ENCODE data around the gene GNAO1. TPM values are rescaled to one million over a fixed set of nuclear protein-coding genes. Genes with fewer than 3 reads are reported as not detected.
A peak's percentile ranks its signal among the peaks of the same experiment; 100 is the strongest.

Gene GNAO1
- total RNA-seq, 1 donor from 2014 or later = 14.6 TPM

DNA sequence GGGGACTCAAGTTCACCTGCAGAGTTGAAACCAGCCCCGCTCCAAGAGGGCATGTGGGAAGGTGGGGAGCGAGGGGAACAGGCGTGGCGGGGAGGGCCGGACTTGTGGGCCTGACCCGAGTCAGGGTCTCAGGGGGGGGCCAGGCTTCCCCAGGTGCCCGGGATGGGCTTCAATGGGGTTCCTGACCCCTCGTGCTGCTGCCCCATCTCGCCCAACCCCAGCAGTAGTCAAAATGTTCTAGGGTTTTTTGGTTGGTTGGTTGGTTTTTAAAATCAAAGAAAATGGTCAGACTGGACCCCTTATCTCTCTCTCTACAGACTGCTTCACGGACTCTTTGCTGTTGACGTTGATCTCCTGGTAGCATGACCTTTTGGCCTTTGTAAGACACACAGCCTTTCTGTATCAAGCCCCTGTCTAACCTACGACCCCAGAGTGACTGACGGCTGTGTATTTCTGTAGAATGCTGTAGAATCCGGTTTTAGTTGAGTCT lies 164.5 kb downstream of the GNAO1 start:
- Mint-ChIP-seq H3K9me3 (ENCODE audit: low read depth) (no peaks in the 10 kb centered on the region), H3K4me3 (ENCODE audit: low read depth) (no peak overlapping the region), H3K27me3 (peaks cover 4% of the 10 kb centered on the region), H3K36me3 (ENCODE audit: insufficient read depth) (peaks cover 2% of the 10 kb centered on the region), H3K4me1 (ENCODE audit: low read depth) (peaks cover 12% of the 10 kb centered on the region), H3K27ac (peak overlapping the region; percentile 93)
- no peak for DNase-seq (ENCODE audit: low spot score, unreplicated experiment)
- TF ChIP-seq, protein P1, sequence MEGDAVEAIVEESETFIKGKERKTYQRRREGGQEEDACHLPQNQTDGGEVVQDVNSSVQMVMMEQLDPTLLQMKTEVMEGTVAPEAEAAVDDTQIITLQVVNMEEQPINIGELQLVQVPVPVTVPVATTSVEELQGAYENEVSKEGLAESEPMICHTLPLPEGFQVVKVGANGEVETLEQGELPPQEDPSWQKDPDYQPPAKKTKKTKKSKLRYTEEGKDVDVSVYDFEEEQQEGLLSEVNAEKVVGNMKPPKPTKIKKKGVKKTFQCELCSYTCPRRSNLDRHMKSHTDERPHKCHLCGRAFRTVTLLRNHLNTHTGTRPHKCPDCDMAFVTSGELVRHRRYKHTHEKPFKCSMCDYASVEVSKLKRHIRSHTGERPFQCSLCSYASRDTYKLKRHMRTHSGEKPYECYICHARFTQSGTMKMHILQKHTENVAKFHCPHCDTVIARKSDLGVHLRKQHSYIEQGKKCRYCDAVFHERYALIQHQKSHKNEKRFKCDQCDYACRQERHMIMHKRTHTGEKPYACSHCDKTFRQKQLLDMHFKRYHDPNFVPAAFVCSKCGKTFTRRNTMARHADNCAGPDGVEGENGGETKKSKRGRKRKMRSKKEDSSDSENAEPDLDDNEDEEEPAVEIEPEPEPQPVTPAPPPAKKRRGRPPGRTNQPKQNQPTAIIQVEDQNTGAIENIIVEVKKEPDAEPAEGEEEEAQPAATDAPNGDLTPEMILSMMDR (IDR thresholded peaks at IDR 0.05; ENCODE audit: unreplicated experiment) = no peak

DNA sequence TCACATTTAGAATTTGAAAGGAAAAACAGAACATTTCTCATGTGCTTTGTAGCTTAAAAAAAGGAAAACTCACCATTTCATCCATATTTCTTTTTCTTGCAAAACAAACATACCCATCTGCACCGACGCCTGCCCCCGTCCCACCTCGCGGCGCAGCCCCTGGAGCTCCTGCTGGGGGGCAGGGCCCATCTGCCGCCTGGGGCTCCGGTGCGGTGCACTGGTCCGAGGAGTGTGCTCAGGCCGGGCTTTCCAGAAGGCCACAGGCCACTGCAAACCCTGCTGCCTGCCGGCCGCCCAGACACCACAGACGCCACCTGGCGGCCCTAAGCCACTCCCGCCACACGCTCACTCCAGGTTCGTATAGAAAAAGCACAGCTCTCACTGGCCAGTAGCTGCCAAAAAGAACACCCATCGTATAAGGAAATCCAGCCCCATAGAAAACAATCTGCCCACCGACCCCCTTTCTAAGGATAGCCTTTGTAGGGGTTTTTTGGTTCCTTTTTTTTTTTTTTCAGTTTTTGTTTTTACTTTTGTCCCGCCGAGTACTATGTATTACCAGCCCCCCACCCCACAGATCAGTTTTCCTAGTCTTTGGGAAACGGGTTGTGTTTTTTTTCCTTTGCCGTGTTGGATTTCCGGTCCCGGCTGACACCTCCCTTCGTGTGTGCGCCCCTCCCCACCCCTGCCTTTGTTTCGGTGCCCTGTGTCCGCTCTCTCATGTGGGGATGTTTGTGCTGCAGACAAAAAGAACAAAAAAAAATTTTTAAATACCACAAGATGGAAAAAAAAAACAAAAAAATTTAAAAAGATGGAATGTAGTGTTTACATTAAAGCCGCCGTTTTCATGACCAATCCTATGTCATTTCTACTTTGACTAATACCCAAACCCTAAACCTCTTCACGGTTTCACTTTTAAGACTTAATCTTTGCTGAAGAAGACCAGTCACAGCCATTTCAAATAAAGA lies 165.3 kb downstream of the GNAO1 start:
- Mint-ChIP-seq H3K27ac (peak overlapping the region; percentile 93), H3K9me3 (ENCODE audit: low read depth) (no peaks in the 10 kb centered on the region), H3K4me3 (ENCODE audit: low read depth) (peak overlapping the region; percentile 70), H3K4me1 (ENCODE audit: low read depth) (peaks cover 12% of the 10 kb centered on the region), H3K36me3 (ENCODE audit: insufficient read depth) (peaks cover 2% of the 10 kb centered on the region), H3K27me3 (no peaks in the 10 kb centered on the region)
- TF ChIP-seq, protein P1 (IDR thresholded peaks at IDR 0.05; ENCODE audit: unreplicated experiment) = peak; percentile 91
- DNase-seq (ENCODE audit: low spot score, unreplicated experiment) = peak; percentile 69

DNA sequence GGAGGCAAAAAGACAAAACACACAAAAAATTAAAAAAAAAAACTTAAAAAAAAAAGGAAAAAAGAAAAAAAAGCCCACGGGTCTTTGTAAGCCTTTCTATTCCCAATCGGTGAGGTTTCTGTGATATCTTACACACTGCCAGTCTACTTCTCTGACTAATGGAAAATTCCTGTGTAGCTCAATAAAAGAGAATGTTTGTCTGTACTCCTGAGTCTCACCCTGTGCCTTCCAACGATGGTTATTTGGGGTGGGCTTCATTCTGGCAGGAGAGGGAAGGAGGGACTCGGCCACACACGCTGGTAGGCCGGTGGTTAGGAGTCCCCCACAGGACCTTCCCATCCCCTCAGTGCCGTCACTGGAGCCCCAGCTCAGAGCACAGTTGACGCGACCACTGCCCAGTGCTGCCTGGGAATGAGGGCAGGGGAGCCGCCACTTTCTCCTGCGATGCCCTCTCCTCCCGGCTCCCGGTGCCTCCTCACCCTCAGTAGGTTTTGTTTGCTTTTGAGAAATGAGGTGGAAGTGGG lies 166.0 kb downstream of the GNAO1 start:
- Mint-ChIP-seq H3K9me3 (ENCODE audit: low read depth) (no peaks in the 10 kb centered on the region), H3K4me1 (ENCODE audit: low read depth) (peaks cover 12% of the 10 kb centered on the region), H3K27me3 (no peaks in the 10 kb centered on the region), H3K36me3 (ENCODE audit: insufficient read depth) (peaks cover 3% of the 10 kb centered on the region), H3K27ac (peak overlapping the region; percentile 93), H3K4me3 (ENCODE audit: low read depth) (peak overlapping the region; percentile 70)
- DNase-seq (ENCODE audit: low spot score, unreplicated experiment) = no peak
- TF ChIP-seq, protein P1 (IDR thresholded peaks at IDR 0.05; ENCODE audit: unreplicated experiment) = no peak

DNA sequence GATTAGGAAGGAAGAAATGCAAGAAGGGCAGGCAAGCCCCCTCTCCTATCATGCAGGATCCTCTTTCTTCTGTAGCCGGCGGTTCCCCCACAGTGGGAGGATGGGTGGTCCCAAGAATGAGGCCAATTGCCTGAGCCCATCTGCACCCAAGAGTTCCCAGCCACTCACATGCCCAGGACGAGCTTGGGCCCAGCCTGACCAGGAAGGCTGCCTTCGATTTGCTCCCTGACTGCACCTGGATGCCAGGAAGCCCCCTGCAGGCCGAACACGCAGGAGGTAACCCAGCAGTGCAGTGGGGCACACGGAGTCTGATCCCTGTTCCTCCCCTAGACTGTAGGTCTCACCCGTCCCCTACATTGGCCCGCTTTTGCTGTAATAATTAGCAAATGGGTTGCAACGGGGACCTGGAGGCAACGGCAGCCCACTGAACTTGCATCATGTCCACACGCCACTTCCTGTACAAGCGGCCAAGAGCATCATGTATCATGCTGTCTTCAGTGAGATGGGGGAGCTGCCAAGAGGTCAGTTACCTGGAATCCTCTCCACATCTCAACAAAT lies 166.6 kb downstream of the GNAO1 start:
- DNase-seq (ENCODE audit: low spot score, unreplicated experiment) = no peak
- H3K4me3 Mint-ChIP-seq (ENCODE audit: low read depth) = peak overlapping the region; percentile 55
- peaks cover 5% of the 10 kb centered on the region for H3K36me3 Mint-ChIP-seq (ENCODE audit: insufficient read depth)
- H3K4me1 Mint-ChIP-seq (ENCODE audit: low read depth) = peaks cover 12% of the 10 kb centered on the region
- H3K27ac Mint-ChIP-seq = peak overlapping the region; percentile 45
- no peaks in the 10 kb centered on the region for H3K27me3 Mint-ChIP-seq
- no peaks in the 10 kb centered on the region for H3K9me3 Mint-ChIP-seq (ENCODE audit: low read depth)
- TF ChIP-seq, protein P1 (IDR thresholded peaks at IDR 0.05; ENCODE audit: unreplicated experiment) = peak; percentile 33

Data from progenitor cell of endocrine pancreas (in vitro differentiated cells).